ENCODE results near the gene MUC16. TPM values are rescaled to one million over a fixed set of nuclear protein-coding genes. Genes with fewer than 3 reads are reported as not detected.

MUC16 gene
- total RNA-seq, 1 donor from 2014 or later = 0.16 TPM

GRCh38 chr19:9018163-9018875 is 8.1 kb upstream of the MUC16 start:
- ChIA-PET POLR2A (no interaction called here), CTCF (no interaction called here)
- Mint-ChIP-seq H3K27me3 (no peaks in the 10 kb centered on the region), H3K4me1 (no peaks in the 10 kb centered on the region), H3K27ac (no peak overlapping the region), H3K9me3 (peaks cover 7% of the 10 kb centered on the region), H3K4me3 (no peak overlapping the region), H3K36me3 (ENCODE audit: low read depth) (no peaks in the 10 kb centered on the region)
- intact Hi-C loops (cut with micrococcal nuclease) = no loop called here
- ATAC-seq (ENCODE audit: low read depth) (no peak), DNase-seq (no peak)
- TF ChIP-seq CTCF (IDR thresholded peaks at IDR 0.05) = no peak

- ATAC-seq (ENCODE audit: low read depth) (no peak), DNase-seq (no peak)
- ChIA-PET POLR2A (no interaction called here), CTCF (no interaction called here)
- no peak for TF ChIP-seq CTCF (IDR thresholded peaks at IDR 0.05)
- intact Hi-C loops (cut with micrococcal nuclease) = no loop called here
- Mint-ChIP-seq H3K27ac (no peak overlapping the region), H3K4me3 (no peak overlapping the region), H3K4me1 (no peaks in the 10 kb centered on the region), H3K27me3 (peaks cover 3% of the 10 kb centered on the region), H3K9me3 (peaks cover 7% of the 10 kb centered on the region), H3K36me3 (ENCODE audit: low read depth) (no peaks in the 10 kb centered on the region)
Measured at GRCh38 chr19:9014803-9015202, 4.6 kb upstream of the MUC16 start.

- CTCF ChIA-PET = no interaction called here
- H3K36me3 Mint-ChIP-seq (ENCODE audit: low read depth) = no peaks in the 10 kb centered on the region
- no peak overlapping the region for H3K27ac Mint-ChIP-seq
- no peak for DNase-seq
- no peak for TF ChIP-seq CTCF (IDR thresholded peaks at IDR 0.05)
- peaks cover 7% of the 10 kb centered on the region for H3K9me3 Mint-ChIP-seq
- intact Hi-C loops (cut with micrococcal nuclease) = no loop called here
- peaks cover 3% of the 10 kb centered on the region for H3K27me3 Mint-ChIP-seq
- POLR2A ChIA-PET = no interaction called here
- no peak for ATAC-seq (ENCODE audit: low read depth)
- H3K4me1 Mint-ChIP-seq = no peaks in the 10 kb centered on the region
- H3K4me3 Mint-ChIP-seq = no peak overlapping the region
Measured at GRCh38 chr19:9013988-9014387, 3.8 kb upstream of the MUC16 start.

- TF ChIP-seq CTCF (IDR thresholded peaks at IDR 0.05) = no peak
- intact Hi-C loops (cut with micrococcal nuclease) = no loop called here
- H3K27ac Mint-ChIP-seq = no peak overlapping the region
- no peak overlapping the region for H3K4me3 Mint-ChIP-seq
- no peak for DNase-seq
- H3K36me3 Mint-ChIP-seq (ENCODE audit: low read depth) = no peaks in the 10 kb centered on the region
- ChIA-PET POLR2A (no interaction called here), CTCF (no interaction called here)
- no peaks in the 10 kb centered on the region for H3K4me1 Mint-ChIP-seq
- H3K9me3 Mint-ChIP-seq = peaks cover 5% of the 10 kb centered on the region
- H3K27me3 Mint-ChIP-seq = peaks cover 3% of the 10 kb centered on the region
- ATAC-seq (ENCODE audit: low read depth) = no peak
Measured at GRCh38 chr19:9011875-9012274, 1.7 kb upstream of the MUC16 start.

GRCh38 chr19:9010693-9011092 is 484 bp upstream of the MUC16 start:
- ATAC-seq (ENCODE audit: low read depth) (no peak), DNase-seq (no peak)
- Mint-ChIP-seq H3K36me3 (ENCODE audit: low read depth) (no peaks in the 10 kb centered on the region), H3K27me3 (peaks cover 3% of the 10 kb centered on the region), H3K27ac (no peak overlapping the region), H3K4me3 (no peak overlapping the region), H3K9me3 (peaks cover 5% of the 10 kb centered on the region), H3K4me1 (no peaks in the 10 kb centered on the region)
- intact Hi-C loops (cut with micrococcal nuclease) = no loop called here
- ChIA-PET CTCF (no interaction called here), POLR2A (no interaction called here)
- TF ChIP-seq CTCF (IDR thresholded peaks at IDR 0.05) = no peak

All from activated B cell treated with CpG ODN at 0.5 μM for 24 hours (primary cell).